ENCODE results near the gene ST3GAL4. TPM values are rescaled to one million over a fixed set of nuclear protein-coding genes. Genes with fewer than 3 reads are reported as not detected.

Gene ST3GAL4
- total RNA-seq, 3 donors from 2014 or later = 17.6 to 36.2 (median 32.8) TPM

- no peaks in the 10 kb centered on the region for H3K36me3 ChIP-seq
- peak overlapping the region; percentile 80 to 93 for H3K27ac ChIP-seq
- H3K9me3 ChIP-seq = no peaks in the 10 kb centered on the region
- DNase-seq (ENCODE audit: low spot score in 2 of 2) = no peak
- TF ChIP-seq CTCF (IDR thresholded peaks at IDR 0.05) = no peak
- peaks cover 6 to 7% of the 10 kb centered on the region in 2 donors for H3K4me1 ChIP-seq
- peak overlapping the region in 1 of 3 donors; percentile 15 for H3K4me3 ChIP-seq
- no peaks in the 10 kb centered on the region for H3K27me3 ChIP-seq
- intact Hi-C loops (cut with DNase I; ENCODE audit: low total_unique reads) = no loop called here
Observed at GRCh38 chr11:126317432-126317755, 38.1 kb upstream of the ST3GAL4 start.

- peak; percentile 49 to 58 for DNase-seq (ENCODE audit: low spot score in 2 of 2)
- H3K4me3 ChIP-seq = peak overlapping the region; percentile 15 to 39 (median 24)
- intact Hi-C loops (cut with DNase I; ENCODE audit: low total_unique reads) = no loop called here
Observed at GRCh38 chr11:126317756-126318573, 37.5 kb upstream of the ST3GAL4 start.

GRCh38 chr11:126318574-126319373, 36.7 kb upstream of the ST3GAL4 start:
- H3K9me3 ChIP-seq = no peaks in the 10 kb centered on the region
- peak overlapping the region; percentile 15 to 39 (median 24) for H3K4me3 ChIP-seq
- H3K27ac ChIP-seq = peak overlapping the region; percentile 80 to 93
- peaks cover 6 to 7% of the 10 kb centered on the region in 2 donors for H3K4me1 ChIP-seq
- no peaks in the 10 kb centered on the region for H3K27me3 ChIP-seq
- intact Hi-C loops (cut with DNase I; ENCODE audit: low total_unique reads) = no loop called here
- DNase-seq (ENCODE audit: low spot score in 2 of 2) = peak; percentile 24 to 49
- peak in 2 of 3 donors; percentile 7 to 8 for TF ChIP-seq POLR2AphosphoS5 (IDR thresholded peaks at IDR 0.05)
- no peak for TF ChIP-seq POLR2A (IDR thresholded peaks at IDR 0.05)
- TF ChIP-seq CTCF (IDR thresholded peaks at IDR 0.05) = no peak
- no peaks in the 10 kb centered on the region for H3K36me3 ChIP-seq

More at GRCh38 chr11:126317756-126318573, 37.5 kb upstream of the ST3GAL4 start:
- Histone ChIP-seq H3K36me3 (no peaks in the 10 kb centered on the region), H3K27me3 (no peaks in the 10 kb centered on the region), H3K27ac (peak overlapping the region; percentile 80 to 93), H3K4me1 (peaks cover 6 to 7% of the 10 kb centered on the region in 2 donors), H3K9me3 (no peaks in the 10 kb centered on the region)
- TF ChIP-seq CTCF (IDR thresholded peaks at IDR 0.05) (no peak), POLR2AphosphoS5 (IDR thresholded peaks at IDR 0.05) (peak in 2 of 3 donors; percentile 31 to 40), POLR2A (IDR thresholded peaks at IDR 0.05) (no peak)

GRCh38 chr11:126319374-126319740, 36.1 kb upstream of the ST3GAL4 start:
- H3K36me3 ChIP-seq = no peaks in the 10 kb centered on the region
- peak overlapping the region; percentile 80 to 93 for H3K27ac ChIP-seq
- peak in 1 of 2 donors; percentile 28 for DNase-seq (ENCODE audit: low spot score in 2 of 2)
- H3K4me3 ChIP-seq = no peak overlapping the region
- TF ChIP-seq POLR2AphosphoS5 (IDR thresholded peaks at IDR 0.05) (no peak), CTCF (IDR thresholded peaks at IDR 0.05) (no peak), POLR2A (IDR thresholded peaks at IDR 0.05) (no peak)
- intact Hi-C loops (cut with DNase I; ENCODE audit: low total_unique reads) = no loop called here
- peaks cover 6 to 7% of the 10 kb centered on the region in 2 donors for H3K4me1 ChIP-seq
- H3K27me3 ChIP-seq = no peaks in the 10 kb centered on the region
- H3K9me3 ChIP-seq = no peaks in the 10 kb centered on the region

GRCh38 chr11:126322996-126323395, 32.5 kb upstream of the ST3GAL4 start:
- no peak overlapping the region for H3K4me3 ChIP-seq
- TF ChIP-seq POLR2A (IDR thresholded peaks at IDR 0.05) (no peak), POLR2AphosphoS5 (IDR thresholded peaks at IDR 0.05) (no peak), CTCF (IDR thresholded peaks at IDR 0.05) (no peak)
- H3K4me1 ChIP-seq = peaks cover 6 to 7% of the 10 kb centered on the region in 2 donors
- no peaks in the 10 kb centered on the region for H3K36me3 ChIP-seq
- no peaks in the 10 kb centered on the region for H3K9me3 ChIP-seq
- intact Hi-C loops (cut with DNase I; ENCODE audit: low total_unique reads) = no loop called here
- no peak overlapping the region for H3K27ac ChIP-seq
- no peak for DNase-seq (ENCODE audit: low spot score in 2 of 2)
- H3K27me3 ChIP-seq = no peaks in the 10 kb centered on the region
